GM19099 (cell line): ENCODE data around the gene MALT1.
A peak's percentile ranks its signal among the peaks of the same experiment; 100 is the strongest.

ENCODE experiments used
- POLR2A ChIP-seq: IDR thresholded peaks from 3 replicates; pipeline ENCODE4 v1.6.1; 2011; ENCODE audit warnings: low read depth; ENCODE audit not compliant: insufficient read length; ENCODE audit errors: extremely low read depth

The MALT1 gene

DNA sequence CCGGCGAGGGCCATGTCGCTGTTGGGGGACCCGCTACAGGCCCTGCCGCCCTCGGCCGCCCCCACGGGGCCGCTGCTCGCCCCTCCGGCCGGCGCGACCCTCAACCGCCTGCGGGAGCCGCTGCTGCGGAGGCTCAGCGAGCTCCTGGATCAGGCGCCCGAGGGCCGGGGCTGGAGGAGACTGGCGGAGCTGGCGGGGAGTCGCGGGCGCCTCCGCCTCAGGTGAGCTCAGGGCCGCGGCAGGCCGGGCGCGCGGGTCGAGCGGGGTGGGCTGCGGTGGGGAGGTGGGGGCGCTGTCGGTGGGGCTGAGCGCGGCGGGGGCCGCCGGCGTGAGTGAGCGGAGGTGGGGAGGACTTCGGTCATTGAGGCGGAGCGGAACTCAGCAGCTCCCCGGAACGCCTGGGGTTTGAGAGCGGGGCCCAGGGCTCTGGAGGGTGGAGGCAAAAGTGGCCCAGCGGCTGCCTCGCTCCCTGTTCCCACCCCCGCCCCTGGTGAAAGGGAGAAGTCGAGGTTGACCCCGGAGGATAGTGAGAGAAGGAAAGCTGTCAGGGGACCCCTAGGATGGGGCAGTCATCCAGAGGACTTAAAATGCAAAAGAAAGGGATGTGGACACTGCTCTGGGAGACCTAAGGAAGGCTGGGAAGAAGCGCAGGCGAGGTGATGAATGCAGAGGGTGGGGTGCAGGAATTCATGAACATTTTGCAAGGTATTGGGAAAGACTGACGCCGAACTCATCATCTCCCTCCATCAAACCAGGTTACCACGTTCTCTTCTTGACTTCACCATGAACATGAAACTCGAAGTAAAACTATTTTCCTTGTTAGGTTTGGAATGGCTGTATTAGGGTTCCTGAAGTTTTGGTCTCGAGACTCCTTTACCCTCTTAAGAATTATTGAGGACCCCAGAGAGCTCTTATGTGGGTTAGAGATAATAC lies 633 bp downstream of the MALT1 start:
- no peak for TF ChIP-seq POLR2A

DNA sequence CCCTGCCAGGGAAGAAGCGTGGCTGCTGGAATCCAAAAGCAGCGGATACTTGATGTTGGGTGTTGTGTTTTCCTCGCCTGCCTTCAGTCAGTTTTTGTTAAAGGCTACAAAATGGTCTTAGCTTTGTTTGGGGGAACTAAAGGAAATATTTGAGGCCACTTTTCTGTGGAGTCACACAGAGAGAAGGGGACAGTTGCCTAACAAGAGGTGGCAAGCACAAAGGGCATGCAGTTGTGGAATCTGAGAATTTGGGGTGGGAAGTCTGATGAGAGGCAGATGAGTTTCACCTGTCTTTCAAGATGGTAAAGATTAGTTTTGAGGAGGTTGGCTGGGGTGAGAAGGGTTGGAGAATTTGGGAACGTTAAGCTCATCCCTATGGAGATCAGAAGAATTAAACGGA lies 2.9 kb downstream of the MALT1 start:
- no peak for TF ChIP-seq POLR2A

DNA sequence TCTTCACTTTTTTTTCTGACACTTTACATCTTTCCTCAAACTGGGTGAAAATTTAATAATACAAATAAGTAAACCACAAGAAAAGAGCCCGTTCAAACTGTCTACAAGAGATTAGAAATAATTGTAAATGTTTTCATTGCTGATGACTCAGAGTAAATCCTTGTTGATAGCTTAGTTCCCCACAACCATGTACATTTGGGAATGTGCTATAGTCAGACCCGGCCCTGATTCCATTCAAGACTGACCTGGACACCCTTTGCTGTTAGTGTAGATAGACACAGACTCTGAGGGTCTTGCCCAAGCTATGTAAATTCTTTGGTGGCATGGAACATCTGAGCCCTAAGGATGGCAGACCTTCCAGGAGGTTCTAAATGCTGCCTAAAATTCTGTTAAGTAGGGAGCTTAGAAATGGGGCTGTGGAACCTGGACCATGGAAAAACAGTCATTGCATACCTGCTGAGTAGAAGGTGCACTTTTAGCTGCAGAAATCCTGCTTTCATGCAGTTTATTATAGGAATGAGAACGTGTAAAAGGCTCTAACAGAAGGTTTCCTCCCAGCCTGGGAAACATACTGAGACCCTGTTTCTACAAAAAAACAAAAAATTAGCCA lies 3.7 kb downstream of the MALT1 start:
- no peak for TF ChIP-seq POLR2A

DNA sequence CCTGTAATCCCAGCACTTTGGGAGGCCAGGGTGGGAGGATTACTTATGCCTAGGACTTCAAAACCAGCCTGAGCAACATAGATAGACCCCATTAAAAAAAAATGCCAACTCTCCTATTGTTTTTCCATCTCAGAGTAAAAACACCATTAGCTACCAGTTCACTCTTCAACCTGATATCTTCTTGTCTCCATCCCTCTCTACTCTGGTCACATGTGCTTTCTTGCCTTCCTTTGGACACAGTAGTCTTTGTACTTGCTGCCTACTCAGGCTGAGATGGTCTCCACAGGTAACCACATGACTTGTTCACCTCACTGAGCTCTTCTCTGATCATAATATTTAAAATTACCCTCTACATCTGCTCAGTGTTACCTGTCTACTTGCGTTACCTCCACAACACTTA lies 5.0 kb downstream of the MALT1 start:
- no peak for TF ChIP-seq POLR2A

DNA sequence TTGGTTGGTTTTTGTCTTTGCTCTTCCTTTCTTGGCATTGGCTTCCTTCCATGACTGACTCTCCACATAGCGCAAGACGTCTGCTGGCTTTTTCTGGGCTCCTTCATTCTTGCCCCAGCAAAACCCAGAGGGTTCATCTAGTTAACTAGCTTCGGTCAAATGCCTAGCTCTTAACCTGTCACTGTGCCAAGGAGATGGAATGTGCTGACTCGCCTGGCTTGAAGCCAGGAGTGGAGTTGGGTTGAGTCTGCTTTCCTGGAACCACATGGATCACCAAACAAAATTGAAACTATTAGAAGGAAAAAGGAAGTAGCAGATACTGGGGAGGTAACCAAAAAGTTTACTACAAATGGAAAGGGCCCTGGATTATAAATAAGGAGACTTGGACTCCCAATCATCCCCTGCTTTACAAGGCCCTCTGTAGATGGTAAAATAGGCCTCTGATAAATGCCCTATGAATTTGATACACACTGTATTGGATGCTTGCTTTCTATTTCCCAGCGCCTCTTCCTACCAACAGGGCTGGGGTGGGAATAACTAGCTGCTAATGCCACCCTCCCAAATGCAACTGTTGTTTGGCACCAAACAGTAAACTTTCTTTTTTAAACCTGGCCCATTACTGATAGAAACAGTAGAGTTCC lies 11.3 kb downstream of the MALT1 start:
- no peak for TF ChIP-seq POLR2A

DNA sequence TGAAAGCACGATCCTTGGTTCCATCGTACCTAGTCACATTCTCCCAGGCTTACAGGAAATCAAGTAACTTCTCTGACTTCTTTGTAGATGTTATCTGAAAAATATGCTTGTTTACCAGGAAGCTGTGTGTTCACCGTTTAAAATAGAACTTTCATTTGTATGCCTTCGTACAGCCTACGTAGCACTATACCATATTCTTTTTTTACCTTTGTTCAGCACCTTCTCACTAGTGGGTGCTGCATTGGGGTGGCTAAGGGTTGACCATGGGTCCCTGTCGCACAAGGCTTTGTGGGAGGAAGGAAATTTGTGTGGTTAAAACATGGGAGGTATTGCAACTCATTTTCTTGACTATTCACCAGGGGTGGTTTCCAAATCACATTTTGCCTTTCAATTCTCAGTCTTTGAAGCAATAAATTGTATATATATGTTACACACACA lies 16.6 kb downstream of the MALT1 start:
- TF ChIP-seq POLR2A: no peak

DNA sequence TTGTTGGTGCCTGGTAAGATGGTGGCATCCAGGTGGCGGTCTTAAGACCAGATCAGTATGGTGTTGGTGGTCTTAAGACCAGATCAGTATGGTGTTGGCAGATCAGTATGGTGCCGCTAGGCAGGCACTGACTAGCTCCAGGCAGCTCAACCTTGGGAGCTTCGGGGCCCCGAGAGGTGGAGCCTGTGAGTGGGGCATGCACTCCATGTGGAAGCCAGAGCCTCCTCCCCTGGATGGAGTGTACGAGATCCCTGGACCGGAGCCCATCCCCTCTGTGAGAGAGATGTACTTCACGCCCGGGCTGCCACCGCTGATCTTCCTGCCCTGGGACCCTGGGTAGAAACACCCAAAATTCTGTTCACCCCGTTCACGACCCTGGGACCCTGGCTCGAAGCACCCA lies 19.0 kb downstream of the MALT1 start:
- no peak for TF ChIP-seq POLR2A

DNA sequence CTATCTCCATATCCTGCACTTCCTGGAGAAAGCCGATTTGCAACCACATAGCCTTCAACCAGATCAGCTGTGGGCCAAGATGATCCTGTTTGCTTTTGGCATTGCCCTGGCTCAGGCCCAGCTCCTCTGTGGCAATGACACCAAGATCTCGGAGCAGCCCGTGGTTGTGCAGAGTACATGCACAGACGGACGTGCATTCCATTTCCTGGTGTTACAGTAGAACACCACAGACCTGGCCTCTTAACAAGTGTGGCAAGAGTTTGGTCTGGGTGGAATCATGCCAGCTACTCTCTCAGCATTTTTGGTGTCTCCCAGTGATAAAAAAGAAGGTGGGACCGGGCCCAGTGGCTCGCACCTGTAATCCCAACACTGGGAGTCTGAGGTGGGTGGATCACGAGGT lies 20.0 kb downstream of the MALT1 start:
- no peak for TF ChIP-seq POLR2A

DNA sequence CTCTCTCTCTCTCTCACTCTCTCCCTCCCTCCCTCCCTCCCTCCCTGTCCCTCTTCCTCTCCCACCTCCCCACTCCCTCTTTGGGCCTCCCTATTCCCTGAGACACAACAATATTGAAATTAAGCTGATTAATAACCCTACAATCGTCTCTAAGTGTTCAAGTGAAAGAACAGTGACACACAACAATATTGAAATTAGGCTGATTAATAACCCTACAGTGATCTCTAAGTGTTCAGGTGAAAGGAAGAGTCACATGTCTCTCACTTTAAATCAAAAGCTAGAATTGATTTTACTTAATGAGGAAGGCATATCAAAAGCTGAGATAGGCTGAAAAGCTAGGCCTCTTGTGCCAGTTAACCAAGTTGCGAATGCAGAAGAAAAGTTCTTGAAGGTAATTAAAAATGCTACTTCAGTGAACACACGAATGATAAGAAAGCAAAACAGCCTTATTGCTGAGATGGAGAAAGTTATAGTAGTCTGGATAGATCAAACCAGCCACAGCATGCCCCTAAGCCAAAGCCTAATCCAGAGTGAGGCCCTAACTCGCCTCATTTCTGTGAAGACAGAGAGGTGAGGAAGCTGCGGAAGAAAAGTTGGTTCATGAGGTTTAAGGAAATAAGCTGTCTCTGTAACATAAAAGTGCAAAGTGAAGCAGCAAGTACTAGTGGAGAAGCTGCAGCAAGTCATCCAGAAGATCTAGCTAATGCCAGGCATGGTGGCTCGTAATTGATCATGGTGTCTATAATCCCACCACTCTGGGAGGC lies 21.3 kb downstream of the MALT1 start:
- TF ChIP-seq POLR2A: no peak

DNA sequence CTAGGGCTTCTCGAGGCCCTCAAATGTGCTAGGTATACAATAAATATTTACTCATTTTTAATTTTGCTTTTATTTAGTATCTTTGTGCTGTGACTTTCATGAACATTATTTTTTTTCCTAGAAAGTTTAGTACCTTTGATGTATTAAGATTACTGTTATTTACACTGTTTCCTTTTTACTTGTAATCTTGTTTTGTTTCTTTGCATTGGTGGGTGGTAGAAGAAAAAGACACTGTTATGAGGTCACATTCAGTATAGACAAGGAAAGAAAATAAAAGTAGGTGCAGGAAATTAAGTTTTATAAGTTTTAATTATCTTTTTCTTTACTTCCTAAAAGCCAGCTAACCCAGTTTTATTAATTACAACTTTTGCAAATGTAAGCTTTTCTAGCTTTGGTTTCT lies 23.0 kb downstream of the MALT1 start:
- TF ChIP-seq POLR2A: no peak

DNA sequence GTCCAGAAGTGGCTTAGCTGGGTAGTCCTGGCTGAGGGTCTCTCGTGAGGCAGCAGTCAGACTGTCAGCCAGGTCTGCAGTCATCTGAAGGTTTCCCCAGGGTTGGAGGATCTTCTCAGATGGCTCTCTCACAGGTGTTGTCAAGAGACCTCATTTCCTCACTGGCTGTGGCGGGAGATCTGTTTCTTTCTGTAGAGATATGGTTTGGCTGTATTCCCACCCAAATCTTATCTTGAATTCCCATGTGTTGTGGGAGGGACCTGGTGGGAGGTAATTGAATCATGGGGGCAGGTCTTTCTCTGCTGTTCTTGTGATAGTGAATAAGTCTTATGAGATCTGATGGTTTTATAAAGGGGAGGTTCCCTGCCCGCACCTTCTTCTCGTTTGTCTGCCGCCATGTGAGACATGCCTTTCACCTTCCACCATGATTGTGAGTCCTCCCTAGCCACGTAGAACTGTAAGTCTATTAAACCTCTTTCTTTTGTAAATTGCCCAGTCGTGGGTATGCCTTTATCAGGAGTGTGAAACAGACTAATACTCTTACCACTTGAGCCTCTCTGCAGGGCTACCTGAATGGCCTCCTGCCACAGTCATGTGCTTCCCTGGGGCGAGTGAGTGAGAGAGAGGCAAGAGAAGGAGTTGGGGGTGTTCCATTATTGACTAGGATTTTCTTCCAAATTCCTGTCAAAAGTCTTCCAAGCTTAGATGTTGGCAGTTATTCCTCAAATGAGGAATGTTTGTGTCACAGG lies 23.6 kb downstream of the MALT1 start:
- TF ChIP-seq POLR2A: no peak

DNA sequence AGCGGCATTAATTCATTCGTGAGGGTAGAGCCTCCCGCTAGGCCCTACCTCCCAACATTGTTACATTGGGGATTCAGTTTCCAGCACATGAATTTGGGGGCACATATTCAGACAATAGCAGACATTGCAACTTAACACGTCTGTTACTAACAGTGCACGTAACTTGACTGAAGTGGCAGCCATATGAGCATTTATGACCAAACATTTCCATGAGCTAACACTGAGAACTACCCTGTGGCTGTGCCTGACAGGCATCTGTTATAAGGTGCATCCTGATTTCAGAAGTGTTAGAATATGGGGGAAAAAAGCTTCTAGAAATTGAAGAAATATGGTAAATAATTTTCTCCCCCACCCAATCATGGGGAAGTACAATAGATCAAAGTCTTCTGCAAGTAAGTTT lies 24.5 kb downstream of the MALT1 start:
- peak; percentile 16 for TF ChIP-seq POLR2A

DNA sequence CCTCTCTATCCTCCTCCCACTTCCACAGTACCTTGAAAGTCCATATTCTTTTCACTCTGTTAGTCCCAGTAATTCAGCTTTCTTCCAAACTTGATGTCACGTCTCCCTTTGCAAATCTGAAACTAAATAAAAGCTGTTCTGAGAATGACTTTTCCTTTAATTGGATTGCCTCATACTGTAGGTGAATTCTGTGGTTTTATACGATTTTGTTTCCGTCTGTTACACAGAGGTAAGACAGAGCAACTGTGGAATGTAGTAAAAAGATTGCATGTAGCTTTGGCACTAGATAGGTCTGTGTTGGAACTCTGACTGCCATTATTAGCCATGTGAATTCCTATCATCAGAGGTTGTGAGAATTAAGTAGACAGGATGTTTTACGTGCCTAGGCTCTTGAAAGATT lies 25.9 kb downstream of the MALT1 start:
- TF ChIP-seq POLR2A: no peak

DNA sequence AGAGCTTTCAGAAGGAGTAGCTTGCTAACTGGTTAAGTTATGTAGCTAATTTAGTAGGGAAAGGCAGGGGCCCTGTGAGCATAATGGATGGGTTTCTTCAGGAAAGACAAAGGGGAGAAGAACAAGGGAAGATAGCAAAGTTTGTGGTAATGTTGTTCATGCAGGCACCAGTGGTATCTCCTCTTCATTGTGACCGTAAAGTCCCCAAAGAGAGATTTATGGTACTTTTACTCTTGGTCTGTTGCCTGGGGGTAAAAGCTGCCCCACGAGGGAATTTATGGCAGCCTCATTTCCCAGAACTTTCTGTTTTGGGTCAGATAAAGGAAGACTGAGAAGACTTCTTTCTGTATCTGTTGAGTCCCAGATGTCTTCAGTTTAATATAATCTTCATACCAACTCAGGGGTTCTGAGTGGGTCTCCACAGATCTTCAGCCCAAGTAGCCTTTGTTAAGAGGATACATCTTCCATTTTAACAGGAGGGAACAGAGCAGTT lies 27.5 kb downstream of the MALT1 start:
- TF ChIP-seq POLR2A: no peak
